GM11168 (cell line): Measurements from ENCODE around the gene STAG1.
"Not testable (repeated sequence)": the region's sequence is repeated elsewhere in the genome, so short reads cannot be mapped to it uniquely, and the experiment has no call there.

ENCODE experiments used
- in situ Hi-C: fragments of 300-500 bp; cut with MboI; formaldehyde crosslinking; loops from one replicate; pipeline ENCODE4 v1.12.0; 2022; ENCODE audit warnings: low sequenced_read_pairs; ENCODE audit not compliant: unreplicated experiment

Gene STAG1

DNA sequence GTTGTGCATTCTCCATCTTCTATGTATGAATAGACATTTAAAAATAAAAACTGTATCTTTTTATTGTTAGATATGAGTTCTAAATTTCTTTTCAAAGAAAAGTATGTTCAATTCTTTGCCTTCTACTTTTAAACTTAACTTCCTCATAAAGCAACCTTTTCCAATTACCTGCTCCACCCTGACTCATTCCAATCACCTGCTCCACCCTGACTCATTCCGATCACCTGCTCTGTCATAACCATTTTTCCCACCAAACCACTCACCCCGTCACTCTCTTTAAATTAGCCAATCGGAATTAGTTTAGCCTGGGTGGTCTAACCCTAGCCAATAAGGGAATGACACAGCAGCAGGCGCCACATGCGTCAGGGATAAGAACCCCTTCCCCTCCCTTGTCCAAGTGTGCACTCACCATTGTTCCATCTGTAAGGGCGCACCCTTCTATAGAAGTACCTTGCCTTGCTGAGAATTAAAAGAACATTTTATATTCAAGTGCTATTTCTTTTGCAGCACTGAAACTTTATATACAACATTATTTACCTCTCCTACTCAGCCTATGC, 134.1 kb downstream of the STAG1 start:
- in situ Hi-C loops = not testable (repeated sequence)

DNA sequence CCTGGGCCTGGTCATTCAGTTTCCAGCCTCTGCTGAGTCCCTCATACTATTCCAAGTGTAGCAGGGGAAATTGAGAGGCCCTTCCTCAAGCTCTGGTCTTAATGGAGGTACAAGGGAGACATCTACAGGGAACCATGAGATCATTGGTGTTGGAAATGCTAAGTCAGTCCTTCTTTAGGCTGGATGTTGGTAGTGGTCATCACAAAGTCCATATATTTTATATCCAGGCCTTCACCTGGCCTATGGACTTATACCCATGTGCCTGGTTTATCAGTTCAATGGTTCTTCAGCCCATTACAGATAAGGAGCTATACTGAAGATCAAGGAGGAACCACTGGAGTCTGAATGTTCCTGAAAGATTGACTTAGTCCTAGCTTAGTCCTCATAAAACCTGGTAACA, 135.0 kb downstream of the STAG1 start:
- in situ Hi-C loops = no loop called here

DNA sequence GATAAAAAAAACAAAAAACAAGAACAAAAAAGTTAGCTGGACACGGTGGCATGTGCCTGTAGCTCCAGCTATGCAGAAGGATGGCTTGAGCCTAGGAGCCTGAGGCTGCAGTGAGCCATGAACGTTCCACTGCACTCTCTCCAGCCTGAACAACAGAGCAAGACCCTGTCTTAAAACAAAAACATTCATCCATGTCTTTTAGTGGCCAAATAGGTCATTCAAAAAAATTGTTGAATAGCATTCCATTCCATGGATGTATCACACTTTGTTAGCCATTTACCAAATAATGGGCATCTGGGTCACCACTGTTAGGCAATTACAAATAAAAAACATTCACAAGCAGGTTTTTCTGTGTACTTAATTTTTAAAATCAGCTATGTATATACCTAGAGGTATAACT, 139.7 kb downstream of the STAG1 start:
- in situ Hi-C loops = no loop called here

DNA sequence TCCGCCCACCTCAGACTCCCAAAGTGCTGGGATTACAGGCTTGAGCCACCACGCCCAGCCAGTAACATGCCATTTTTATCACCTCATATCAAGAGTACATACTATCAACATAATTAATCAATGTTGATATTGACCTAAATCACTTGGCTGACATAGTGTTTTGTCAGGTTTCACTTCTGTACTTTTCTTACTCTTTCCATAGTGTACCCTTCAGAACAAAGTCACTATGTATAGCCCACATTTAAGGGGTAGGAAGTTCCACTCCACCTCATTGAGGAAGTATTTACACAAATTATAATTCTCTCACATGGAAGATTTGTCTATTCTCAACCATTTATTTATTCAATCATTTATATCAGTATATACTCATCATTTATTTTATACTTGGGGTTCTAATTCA, 145.2 kb downstream of the STAG1 start:
- in situ Hi-C loops = no loop called here

DNA sequence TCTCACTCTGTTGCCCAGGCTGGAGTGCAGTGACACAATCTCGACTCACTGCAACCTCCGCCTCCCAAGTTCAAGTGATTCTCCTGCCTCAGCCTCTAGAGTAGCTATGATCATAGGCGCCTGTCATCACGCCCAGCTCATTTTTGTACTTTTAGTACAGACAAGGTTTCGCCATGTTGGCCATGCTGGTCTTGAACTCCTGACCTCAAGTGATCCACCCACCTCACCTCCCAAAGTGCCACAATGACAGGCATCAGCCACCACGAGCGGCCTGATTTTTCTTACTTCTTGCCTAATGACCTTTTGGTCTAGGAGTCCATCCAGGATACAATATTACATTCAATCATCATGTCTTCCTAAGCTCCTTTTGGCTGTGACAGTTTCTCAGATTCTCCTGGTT, 146.0 kb downstream of the STAG1 start:
- in situ Hi-C loops = not testable (repeated sequence)

DNA sequence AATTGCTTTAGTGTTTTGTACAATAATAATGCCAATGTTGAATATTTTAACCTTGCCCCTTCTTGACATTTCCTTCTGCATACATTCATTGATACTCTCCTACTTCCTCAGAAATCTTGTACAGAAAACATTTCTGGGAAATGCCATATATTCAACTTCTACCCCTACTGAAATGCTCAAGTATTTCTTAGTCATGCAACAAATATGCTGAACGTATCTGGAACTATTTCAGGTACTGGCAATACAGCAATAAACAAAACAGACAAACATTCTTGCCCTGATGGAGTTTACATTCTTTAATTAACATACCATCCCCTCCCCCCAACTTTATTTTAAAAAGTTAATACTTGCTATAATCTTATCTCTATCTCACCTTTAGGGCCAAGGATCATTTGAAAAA, 147.2 kb downstream of the STAG1 start:
- in situ Hi-C loops = no loop called here

DNA sequence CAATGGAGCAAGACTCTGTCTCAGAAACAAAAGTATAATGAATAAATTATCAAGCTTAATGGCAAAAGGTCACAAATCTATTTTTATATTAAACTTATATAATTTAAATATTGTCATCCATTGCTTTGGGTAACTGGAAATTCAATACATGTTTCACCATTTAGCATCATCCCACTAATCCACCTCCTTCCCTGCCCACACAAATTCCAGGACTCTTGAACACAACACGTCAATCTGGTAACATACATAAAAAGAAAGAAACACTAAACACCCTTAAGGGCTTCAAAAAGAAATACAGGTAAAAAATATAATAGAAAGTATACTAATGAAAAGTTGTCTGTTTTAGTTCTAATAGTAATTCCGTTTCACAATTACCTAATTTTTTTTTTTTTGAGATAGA, 149.4 kb downstream of the STAG1 start:
- in situ Hi-C loops = no loop called here

DNA sequence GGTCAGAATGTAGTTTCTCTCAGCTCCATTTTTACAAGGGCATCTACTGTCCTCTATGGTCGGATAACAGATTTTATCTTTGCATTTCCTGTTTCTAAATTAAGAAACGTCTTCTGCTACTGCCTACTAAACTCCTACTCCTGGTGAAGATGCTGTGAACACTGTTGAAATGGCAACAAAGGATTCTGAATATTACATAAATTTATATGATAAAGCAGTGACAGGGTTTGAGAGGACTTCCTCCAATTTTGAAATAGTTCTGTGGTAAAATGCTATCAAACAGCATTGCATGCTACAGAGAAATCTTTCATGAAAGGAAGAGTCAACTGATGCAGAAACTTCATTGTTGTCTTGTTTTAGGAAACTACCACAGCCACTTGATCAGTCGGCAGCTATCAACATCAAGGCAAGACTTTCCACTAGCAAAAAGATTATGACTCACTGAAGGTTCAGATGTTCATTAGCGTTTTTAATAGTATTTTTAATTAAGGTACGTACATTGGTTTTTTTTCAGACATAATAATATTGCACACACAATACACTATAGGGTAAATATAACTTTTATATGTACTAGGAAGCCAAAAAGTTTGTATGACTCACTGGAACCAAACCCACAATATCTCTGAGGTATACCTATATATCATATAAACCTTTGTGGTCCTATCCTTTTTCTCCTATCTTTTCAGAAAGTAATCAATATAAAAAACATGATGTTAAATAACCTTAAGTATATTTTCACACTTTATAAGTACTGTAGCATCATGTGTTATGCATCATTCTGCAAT, 156.1 kb downstream of the STAG1 start:
- in situ Hi-C loops = no loop called here

DNA sequence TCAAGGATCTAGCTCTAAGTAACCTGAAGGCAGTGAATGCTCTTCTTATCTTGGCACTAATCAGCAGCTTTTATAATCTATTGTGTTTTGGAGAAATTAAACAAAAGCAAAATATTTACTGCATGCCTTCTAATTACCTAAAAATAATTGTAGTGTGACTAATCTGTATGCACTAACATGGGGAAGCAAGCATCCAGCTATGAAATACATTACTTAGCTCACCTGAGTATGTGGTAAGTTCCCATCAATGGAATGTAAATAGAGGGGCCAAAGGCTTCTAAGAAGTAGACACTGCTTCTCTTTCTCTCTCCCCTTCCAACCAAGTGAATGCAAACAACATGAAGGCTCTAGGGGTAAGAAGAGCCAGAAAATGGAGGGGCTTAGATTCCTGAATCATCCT, 165.6 kb downstream of the STAG1 start:
- in situ Hi-C loops = no loop called here

DNA sequence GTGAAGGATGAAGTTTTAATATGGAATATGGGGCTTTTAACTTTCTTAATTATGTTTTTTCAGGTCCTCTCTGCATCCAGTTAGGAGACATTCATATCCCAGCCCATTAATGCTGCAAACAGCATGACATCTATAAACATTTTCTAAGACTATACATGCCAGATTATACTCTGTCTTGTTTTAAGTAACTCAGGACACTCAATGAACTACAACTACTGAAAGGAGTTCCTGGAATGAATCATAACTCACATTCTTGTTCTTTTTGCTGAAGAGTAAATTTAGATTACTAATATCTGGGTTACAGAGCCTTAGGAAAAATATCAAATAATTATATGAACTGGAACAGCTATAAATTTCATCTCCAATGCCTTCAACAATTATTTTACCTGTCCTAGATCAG, 167.4 kb downstream of the STAG1 start:
- in situ Hi-C loops = no loop called here

DNA sequence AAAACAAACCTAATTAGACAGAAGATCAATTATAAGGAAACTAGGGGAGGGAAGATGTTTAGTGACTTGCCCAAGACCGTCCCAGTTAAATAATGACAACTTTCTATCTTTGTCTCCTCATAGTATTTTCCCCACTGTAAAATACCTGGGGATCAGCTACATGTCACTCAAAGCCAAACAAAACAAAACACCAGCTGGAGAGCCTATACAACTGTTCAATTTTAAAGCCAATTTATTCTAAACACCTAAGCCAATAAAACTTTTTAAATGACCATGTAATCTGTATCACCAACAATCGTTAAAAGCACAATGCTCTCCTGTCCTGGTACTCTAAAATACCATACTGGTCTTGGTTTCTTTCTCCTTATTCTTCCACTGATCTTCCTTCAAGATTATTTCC, 168.4 kb downstream of the STAG1 start:
- in situ Hi-C loops = no loop called here

DNA sequence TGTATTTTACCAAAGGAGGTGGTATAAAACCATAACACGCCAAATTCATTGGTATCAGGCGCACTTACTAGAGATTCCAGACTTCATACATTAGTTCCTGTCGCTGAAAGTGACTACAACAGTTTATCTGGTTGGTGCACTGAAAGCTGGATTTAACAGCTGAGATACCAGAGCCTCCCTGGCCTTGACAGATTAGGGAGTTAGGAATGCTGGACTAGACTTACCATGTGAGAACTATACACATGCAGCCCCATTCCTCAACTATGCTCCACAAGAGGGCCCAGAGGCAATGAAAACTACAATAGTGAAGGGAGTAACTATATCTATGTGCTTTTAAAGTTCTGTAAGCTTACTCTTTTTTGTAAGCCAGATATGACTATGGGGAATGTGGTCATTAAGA, 174.4 kb downstream of the STAG1 start:
- in situ Hi-C loops = no loop called here

DNA sequence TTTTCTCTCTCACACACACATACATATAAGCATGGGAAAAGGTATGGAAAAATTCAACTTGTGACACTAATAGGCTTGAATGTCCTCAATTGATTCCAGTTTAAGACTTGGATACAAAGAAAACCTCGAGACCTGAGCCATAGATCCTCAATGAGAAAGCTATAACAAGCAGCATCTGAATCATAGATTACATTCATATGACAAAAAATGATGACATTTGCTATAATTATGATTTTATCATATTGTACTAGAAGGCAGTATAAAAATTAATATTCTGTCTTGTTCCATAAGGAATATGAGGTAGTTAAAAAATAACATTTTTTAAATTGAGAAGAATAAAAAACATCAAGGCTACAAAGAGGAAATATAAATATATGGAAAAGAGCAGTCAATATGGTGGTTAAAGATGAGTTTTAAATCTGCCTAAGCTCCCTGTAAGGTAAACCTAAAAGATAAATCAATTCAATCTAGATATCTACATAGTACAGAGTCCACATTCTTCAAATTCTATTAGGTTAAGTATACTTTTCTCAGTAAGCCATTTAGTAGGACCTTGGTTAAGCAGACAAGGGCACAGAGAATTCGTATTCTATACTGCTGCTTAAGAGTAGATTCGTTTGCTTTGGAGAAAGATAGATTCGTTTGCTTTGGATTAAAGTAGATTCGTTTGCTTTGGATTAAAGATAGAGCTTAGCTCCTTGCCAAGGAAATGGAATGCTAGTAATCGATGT, 175.7 kb downstream of the STAG1 start:
- in situ Hi-C loops = no loop called here

DNA sequence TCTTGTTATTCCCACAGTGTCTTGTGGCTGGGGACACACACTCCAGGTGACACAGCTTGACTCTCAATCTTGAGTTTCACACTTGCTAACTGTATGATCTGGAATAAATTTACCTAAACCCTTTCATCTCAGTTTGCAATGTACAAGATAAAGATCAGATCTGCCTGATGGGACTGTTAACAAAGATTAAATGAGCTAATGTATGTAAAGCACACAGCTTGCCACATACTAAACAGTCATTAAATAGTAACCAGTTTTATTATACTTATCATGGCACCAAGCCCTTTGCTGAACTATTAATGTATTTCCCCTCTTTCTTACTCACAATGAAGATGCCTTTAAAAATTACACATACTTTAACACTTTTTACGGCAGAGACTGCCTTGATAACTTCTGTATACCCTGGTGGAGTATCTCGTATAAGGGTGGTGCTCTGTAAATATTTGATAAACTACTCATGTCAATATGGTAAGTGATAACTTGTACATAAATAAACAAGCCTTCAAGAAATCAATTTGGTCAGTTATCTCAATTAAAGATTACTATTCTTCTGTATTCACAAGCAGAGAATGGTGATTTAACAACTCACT, 184.5 kb downstream of the STAG1 start:
- in situ Hi-C loops = no loop called here

DNA sequence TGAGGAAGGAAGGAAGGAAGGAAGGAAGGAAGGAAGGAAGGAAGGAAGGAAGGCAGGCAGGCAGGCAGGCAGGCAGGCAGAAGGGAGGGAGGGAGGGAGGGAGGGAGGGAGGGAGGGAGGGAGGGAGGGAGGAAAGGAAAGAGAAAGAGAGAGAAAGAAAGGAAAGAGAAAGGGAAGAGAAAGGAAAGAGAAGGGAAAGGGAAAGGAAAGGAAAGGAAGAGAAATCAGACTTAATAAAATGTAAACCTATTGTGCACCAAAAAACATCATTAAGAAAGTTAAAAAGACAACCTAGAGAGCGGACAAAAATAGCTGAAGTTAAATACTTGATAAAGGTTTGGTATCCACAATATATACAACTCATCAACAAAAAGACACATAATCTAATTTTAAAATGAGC, 187.2 kb downstream of the STAG1 start:
- in situ Hi-C loops = not testable (repeated sequence)

DNA sequence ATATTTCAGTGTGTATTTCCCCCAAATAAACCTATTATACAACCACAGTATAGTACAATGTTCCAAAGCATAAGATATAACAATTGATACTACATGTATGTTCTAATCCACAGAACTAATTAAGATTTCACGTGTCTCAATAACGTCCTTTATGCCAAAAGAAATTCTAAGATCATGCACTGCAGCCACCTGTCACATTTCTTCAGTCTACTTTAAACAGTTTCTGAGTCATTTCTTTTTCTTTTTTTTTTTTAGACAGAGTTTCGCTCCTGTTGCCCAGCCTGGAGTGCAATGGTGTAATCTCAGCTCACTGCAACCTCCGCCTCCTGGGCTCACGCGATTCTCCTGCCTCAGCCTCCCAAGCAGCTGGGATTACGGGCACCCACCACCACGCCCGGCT, 190.2 kb downstream of the STAG1 start:
- in situ Hi-C loops = no loop called here

DNA sequence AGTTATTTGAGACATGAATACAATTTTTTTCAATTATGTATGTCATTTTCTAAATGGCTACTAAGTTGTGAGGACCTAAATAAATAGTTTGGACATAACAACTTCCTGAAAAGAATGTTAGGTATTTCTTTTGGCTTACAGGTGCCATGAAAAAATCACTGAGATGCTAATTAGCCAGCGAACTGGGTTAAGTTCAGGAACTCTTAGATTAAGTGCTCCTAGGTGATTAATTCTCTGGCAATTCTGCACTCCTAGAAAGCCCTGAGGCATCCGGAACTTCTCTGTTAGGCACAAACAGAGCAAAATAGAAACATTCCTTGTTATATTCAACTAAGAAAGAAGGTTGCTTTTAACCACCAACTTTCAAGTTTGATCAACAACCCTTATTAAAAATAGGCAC, 192.3 kb downstream of the STAG1 start:
- in situ Hi-C loops = no loop called here

DNA sequence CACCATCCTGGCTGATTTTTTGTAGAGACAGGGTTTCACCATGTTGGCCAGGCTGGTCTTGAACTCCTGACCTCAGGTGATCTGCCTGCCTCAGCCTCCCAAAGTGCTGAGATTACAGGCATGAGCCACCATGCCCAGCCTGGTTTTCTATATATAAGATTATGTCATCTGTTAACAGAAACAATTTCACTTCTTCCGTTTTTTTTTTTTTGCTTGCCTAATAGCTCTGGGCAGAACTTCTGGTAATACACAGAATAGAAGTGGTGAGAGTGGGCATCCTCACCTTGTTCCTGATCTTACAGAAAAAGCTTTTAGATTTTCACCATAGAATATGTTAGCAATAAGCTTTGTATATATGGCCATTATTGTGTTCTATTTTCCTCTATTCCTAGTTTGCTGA, 202.7 kb downstream of the STAG1 start:
- in situ Hi-C loops = not testable (repeated sequence)

DNA sequence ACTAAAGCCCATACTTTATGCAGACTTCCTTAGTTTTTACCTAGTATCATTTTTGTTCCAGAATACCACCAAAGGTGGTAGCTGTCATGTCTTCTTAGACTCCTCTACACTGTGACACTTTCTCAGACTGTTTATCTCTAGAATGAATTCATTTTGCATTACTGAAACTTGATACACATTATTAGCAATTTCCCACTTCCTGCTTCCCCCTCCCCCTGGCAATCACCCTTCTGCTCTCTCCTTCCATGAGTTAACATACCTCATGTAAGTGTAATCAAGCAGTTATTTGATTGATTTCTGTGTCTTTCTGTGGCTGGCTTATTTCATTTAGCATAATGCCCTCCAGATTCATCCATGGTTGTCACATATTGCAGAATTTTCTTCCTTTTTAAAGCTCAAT, 204.9 kb downstream of the STAG1 start:
- in situ Hi-C loops = no loop called here

DNA sequence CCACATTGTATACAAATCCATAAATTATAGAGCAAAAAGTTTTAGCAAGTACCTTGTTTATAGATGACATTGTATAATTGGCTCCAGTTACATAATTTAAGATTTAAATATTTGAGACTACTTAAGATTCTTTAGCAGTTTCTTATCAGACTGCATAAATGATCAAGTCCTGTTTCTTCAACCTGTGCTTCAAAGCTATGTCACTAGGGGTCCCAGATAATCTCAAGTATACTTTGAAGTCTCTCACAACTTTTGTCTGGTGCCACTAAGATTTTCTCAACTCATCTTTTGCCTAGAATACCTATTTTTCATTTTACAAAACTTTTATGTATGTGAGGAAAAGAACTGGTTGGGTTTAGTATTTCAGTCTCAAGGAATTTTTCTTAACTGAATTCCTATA, 205.5 kb downstream of the STAG1 start:
- in situ Hi-C loops = no loop called here

DNA sequence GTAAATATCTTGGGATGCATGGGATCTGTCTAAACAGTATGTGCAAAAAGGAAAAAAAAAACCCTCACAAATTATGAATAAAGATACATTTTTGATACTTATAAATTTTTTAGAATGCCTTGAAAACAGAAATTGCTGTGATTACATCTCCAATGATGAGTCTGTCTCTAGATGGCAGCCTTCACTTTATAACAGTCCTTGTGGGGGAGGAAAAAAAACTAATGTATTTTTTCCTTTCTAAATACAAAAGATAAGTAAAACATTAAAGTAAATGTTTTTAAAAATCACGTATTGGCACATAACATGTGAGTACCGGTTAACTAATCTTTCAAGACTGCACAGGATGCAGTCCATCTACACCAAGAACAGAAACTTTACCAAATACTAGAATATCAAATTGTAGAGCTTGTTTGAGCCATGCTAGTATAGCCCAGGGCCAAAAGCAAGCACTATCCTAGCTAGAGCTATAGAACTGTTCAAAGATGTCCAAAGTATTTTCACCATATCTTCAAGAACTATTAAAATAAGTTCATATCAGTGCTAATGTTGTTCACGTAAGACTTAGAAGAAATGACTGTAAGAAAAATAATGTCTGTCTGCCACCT, 206.4 kb downstream of the STAG1 start:
- in situ Hi-C loops = no loop called here
